Fibroblast of pulmonary artery (primary cell): Measurements from ENCODE around the gene COX7B.
"Not testable (repeated sequence)": the region's sequence is repeated elsewhere in the genome, so short reads cannot be mapped to it uniquely, and the experiment has no call there.

Experiments used
- DNase-seq: peaks from one replicate; pipeline ENCODE4 v3.0.0-alpha.2; 2010; ENCODE audit warnings: low read depth
- H3K4me3 ChIP-seq: replicated peaks from 2 replicates; pipeline ENCODE4 v1.5.1; 2011; ENCODE audit warnings: low read depth, mild to moderate bottlenecking, control low read depth, low read length, moderate library complexity
- TF ChIP-seq, protein P1 (sequence below): IDR thresholded peaks from 2 replicates; pipeline ENCODE4 v1.5.1; 2011; ENCODE audit warnings: mild to moderate bottlenecking, control low read depth, low read length, inconsistent platforms; ENCODE audit errors: missing control alignments

Gene COX7B, protein sequence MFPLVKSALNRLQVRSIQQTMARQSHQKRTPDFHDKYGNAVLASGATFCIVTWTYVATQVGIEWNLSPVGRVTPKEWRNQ

DNA sequence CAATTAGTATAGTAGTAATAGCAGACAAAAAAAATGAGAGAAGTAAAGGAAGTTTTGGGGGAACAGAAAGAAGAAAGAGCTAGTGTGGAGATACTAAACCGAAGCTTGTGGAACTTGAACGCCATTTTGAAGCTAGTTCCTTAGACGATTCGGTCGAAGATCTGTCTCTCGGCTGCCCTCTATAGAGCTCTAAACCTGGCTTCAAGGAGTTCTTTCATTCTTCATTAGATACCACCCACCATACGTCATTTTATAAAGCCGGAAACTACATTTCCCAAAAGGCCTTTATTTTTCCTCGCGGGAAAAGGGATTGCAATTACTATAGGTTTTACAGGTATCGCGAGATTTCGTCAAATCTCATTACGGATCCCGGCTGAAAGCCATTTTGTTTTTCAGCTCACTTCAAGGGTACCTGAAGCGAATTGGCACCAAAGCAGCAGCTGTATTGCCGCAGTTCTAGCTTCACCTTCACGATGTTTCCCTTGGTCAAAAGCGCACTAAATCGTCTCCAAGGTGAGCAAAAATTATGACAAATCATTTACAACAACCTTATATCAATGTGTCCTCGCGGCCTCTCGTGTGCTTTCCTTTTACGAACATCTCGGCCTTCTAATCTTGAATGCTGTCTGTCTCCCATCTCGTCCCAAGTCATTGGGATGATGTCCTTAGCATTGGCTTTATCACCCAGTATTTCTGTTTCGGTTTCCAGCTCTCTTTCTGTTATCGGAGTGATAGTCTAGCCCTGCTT lies at the start of gene COX7B:
Gene COX7B, plus strand, starts transcription at position 388 of the 748 bp plus-strand sequence. Its CDS starts 86 bp downstream, at position 474.
- H3K4me3 ChIP-seq: peak within 1 kb of the TSS; percentile 88
- TF ChIP-seq, protein P1, sequence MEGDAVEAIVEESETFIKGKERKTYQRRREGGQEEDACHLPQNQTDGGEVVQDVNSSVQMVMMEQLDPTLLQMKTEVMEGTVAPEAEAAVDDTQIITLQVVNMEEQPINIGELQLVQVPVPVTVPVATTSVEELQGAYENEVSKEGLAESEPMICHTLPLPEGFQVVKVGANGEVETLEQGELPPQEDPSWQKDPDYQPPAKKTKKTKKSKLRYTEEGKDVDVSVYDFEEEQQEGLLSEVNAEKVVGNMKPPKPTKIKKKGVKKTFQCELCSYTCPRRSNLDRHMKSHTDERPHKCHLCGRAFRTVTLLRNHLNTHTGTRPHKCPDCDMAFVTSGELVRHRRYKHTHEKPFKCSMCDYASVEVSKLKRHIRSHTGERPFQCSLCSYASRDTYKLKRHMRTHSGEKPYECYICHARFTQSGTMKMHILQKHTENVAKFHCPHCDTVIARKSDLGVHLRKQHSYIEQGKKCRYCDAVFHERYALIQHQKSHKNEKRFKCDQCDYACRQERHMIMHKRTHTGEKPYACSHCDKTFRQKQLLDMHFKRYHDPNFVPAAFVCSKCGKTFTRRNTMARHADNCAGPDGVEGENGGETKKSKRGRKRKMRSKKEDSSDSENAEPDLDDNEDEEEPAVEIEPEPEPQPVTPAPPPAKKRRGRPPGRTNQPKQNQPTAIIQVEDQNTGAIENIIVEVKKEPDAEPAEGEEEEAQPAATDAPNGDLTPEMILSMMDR: peak; percentile 48
- peak; percentile 98 for DNase-seq

DNA sequence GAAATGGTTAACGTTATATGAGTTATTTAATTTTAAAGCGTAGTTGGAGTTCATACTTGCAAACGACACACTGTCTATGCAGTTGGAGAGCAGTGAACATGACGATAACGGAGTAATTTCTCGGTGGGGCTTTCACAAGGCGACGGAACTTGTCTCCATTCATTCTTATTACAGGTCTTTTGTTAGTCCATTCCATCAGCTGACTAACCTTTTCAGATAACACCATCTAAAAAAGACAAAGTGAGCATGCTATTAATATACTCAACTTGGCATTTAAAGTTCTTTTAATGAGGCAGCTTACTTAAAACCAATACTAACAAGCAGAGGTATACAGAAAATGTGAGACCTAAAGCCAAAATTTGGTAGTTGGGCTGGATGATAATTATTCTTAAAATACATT lies 23.9 kb upstream of the COX7B start:
- TF ChIP-seq, protein P1: no peak
- DNase-seq: no peak

DNA sequence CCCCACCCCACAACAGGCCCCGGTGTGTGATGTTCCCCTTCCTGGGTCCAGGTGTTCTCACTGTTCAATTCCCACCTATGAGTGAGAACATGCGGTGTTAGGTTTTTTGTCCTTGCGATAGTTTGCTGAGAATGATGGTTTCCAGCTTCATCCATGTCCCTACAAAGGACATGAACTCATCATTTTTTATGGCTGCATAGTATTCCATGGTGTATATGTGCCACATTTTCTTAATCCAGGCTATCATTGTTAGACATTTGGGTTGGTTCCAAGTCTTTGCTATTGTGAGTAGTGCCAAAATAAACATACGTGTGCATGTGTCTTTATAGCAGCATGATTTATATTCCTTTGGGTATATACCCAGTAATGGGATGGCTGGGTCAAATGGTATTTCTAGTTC lies 17.9 kb upstream of the COX7B start:
- H3K4me3 ChIP-seq, DNase-seq: not testable (repeated sequence)

More for the DNA sequence above, 23.9 kb upstream of the COX7B start:
- no peak overlapping the region for H3K4me3 ChIP-seq

DNA sequence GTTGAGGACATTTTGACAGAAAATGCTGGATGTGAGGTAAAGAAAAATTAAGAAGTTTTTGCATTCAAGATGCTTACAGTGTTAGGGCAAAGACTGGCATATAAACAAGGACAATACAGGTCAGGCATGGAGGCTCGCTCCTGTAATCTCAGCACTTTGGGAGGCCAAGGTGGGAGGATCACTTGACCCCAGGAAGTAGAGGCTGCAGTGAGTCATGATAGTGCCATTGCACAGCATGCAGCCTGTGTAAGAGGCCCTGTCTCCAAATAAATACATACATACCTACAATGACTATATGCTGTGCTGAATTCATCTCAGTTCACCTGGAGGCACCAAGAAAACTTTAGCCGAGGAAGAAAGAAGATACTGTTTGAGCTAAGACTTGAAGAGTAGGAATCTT lies 6.4 kb upstream of the COX7B start:
- no peak overlapping the region for H3K4me3 ChIP-seq
- no peak for DNase-seq
- TF ChIP-seq, protein P1: no peak

DNA sequence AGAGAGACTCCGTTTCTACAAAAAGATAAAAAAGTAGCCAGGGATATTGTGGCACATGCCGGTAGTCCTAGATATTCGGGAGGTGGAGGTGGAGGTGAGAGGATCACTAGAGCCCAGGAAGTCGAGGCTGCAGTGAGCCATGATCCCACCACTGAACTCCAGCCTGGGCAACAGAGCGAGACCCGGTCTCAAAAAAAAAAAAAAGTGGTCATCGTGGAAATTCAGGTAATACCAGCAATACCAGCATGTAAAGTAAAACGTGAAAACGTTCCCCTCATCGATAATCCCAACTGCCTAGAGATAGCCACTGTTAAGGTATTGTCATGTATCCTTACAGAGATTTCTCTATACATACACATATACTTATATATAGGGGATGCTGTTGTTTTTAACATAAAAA lies 5.6 kb upstream of the COX7B start:
- H3K4me3 ChIP-seq: peak overlapping the region; percentile 88
- TF ChIP-seq, protein P1: no peak

DNA sequence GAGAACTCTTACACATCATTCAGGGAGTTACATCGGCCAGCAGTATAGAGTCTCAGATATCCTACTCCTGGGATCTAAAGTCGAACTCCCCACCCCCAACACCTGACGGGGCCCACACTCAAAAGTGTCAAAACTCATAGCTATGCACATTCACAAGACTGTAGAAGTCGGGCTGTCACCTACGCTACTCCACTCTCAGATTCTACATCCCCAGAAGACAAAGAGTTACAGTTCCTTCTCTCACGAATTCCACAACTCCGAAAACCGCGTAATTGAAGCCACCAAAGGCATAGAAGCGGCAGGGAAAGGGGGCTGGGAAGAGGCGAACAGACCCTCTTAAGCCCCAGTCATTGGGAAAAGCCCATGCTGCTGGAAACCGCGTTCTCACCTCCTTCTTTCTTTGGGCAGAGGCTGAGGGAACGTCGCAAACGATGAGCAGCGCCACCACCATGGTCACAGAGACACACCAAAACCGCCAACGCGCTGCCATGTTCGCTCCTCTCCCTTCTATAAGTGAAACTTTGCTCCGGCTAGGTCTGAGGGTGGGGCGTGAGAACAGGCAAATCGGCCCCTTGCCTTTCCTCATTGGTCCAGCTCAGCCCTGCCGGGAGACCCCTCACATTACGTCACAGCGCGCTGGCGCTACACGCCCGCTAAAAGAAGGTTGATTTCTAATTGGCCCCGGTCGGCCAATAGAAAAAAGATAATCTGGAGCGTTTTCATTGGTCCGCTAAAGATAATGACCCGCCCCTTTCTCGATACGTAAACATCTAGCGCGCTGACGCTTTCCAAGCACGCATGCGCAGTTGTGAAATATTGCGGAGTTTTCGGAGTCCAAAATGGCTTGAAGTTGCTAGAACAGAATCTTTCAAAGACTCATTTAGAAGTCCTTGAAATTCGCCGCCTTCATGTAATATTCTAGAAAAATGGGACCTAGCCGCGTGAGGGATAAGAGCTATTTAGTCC lies 4.1 kb upstream of the COX7B start, which contains the start of gene MAGT1:
Gene MAGT1, minus strand, starts transcription at position 515 of the 966 bp plus-strand sequence. Its CDS starts 25 bp downstream, at position 490.
- DNase-seq: peak; percentile 98
- H3K4me3 ChIP-seq: peak within 1 kb of the TSS; percentile 88
- TF ChIP-seq, protein P1: no peak

More for the DNA sequence above, 5.6 kb upstream of the COX7B start:
- DNase-seq: no peak

DNA sequence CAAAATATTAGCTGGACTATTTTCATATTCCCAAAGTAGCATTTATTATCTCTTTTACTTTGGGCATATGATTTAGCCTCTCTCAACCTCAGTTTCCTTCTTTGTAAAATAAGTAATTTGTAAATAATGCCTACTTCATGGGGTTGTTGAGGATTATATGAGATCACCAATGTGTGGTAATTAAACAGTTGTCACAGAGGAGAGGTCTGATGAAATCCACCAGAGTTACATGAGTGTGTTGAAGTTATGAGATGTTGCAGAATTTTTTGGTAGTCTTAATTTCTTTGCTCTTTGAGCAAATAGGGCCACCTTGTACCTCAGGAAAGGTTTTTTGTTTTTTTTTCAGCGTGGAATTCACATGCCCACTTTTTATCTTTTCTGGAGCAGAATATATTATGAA lies 1.4 kb downstream of the COX7B start:
- TF ChIP-seq, protein P1: no peak
- peak overlapping the region; percentile 88 for H3K4me3 ChIP-seq
- peak; percentile 18 for DNase-seq
